Keratinocyte (primary cell): ENCODE data around the gene GABRB2. TPM values are rescaled to one million over a fixed set of nuclear protein-coding genes. Genes with fewer than 3 reads are reported as not detected.

ENCODE experiments used
- DNase-seq: peaks from one replicate; pipeline ENCODE4 v3.0.0-alpha.2; 2011; ENCODE audit warnings: low read depth, missing footprints, low spot score
- FAIRE-seq: peaks from 2 replicates; lab custom pipeline; 2011; peaks lifted over from hg19 to GRCh38; lab: Jason Lieb, UNC
- H2AFZ ChIP-seq: 2 replicates; pipeline ENCODE4 v1.6.0; 2012; ENCODE audit warnings: low read length, control low read depth, inconsistent platforms; ENCODE audit not compliant: control insufficient read depth
- H3K27ac ChIP-seq: 2 replicates; pipeline ENCODE4 v1.5.1; 2011; ENCODE audit warnings: low read length; ENCODE audit not compliant: control insufficient read depth, insufficient read depth
- H3K27me3 ChIP-seq: 3 replicates; pipeline ENCODE4 v1.6.0; 2011; ENCODE audit warnings: low read length; ENCODE audit not compliant: control insufficient read depth, insufficient read depth; ENCODE audit errors: extremely low read depth
- H3K36me3 ChIP-seq, 2 experiments: 2 replicates in 1 of 2; 3 replicates in 1 of 2; pipeline ENCODE4 v1.5.1; 2011; ENCODE audit warnings: low read length in 2 of 2, mild to moderate bottlenecking in 1 of 2; ENCODE audit not compliant: control insufficient read depth in 2 of 2, insufficient read depth in 2 of 2; ENCODE audit errors: extremely low read depth in 1 of 2
- H3K4me1 ChIP-seq: 3 replicates; pipeline ENCODE4 v1.5.1; 2011; ENCODE audit warnings: low read length; ENCODE audit not compliant: control insufficient read depth, insufficient read depth; ENCODE audit errors: extremely low read depth
- H3K4me2 ChIP-seq: 3 replicates; pipeline ENCODE4 v1.6.0; 2011; ENCODE audit warnings: low read depth, low read length; ENCODE audit not compliant: control insufficient read depth, insufficient read depth; ENCODE audit errors: extremely low read depth
- H3K4me3 ChIP-seq, 3 experiments: fragments of 200-600 bp in 1 of 3; sonication (generic) in 1 of 3; 2 replicates in 2 of 3; 3 replicates in 1 of 3; pipeline ENCODE4 v1.5.1; 2011 to 2016; ENCODE audit warnings: low read length in 3 of 3, mild to moderate bottlenecking in 3 of 3, control low read depth in 2 of 3, inconsistent platforms in 1 of 3, low read depth in 1 of 3, mixed read lengths in 1 of 3, mixed run types in 1 of 3, moderate library complexity in 1 of 3; ENCODE audit not compliant: control insufficient read depth in 2 of 3, insufficient read depth in 2 of 3; ENCODE audit errors: extremely low read depth in 1 of 3
- H3K79me2 ChIP-seq: 2 replicates; pipeline ENCODE4 v1.6.0; 2012; ENCODE audit warnings: low read length; ENCODE audit not compliant: control insufficient read depth, insufficient read depth
- H3K9ac ChIP-seq: 3 replicates; pipeline ENCODE4 v1.6.0; 2011; ENCODE audit warnings: low read length; ENCODE audit not compliant: control insufficient read depth, insufficient read depth; ENCODE audit errors: extremely low read depth
- H3K9me1 ChIP-seq: 3 replicates; pipeline ENCODE4 v1.6.0; 2011; ENCODE audit warnings: low read length; ENCODE audit not compliant: control insufficient read depth, insufficient read depth; ENCODE audit errors: extremely low read depth
- H3K9me3 ChIP-seq: 2 replicates; pipeline ENCODE4 v1.5.1; 2012; ENCODE audit warnings: low read depth, low read length; ENCODE audit not compliant: control insufficient read depth
- H4K20me1 ChIP-seq: 3 replicates; pipeline ENCODE4 v1.6.0; 2011; ENCODE audit warnings: low read length; ENCODE audit not compliant: control insufficient read depth, insufficient read depth; ENCODE audit errors: extremely low read depth
- CTCF ChIP-seq, 3 experiments: IDR thresholded peaks in 1 of 3; conservative IDR thresholded peaks in 1 of 3; optimal IDR thresholded peaks in 1 of 3; 2 replicates in 2 of 3; 3 replicates in 1 of 3; pipeline versions ENCODE3 to v1.5.1; 2011; ENCODE audit warnings: low read length in 3 of 3, mild to moderate bottlenecking in 3 of 3, moderate library complexity in 2 of 3, control low read depth in 1 of 3, inconsistent platforms in 1 of 3; ENCODE audit not compliant: insufficient read depth in 2 of 3; ENCODE audit errors: extremely low read depth in 1 of 3
- EZH2 ChIP-seq: IDR thresholded peaks from one replicate; pipeline ENCODE4 v1.6.1; 2012; ENCODE audit warnings: inconsistent platforms, mild to moderate bottlenecking, low read length, moderate library complexity
- dilution Hi-C: fragments of 300-500 bp; cut with MboI; formaldehyde crosslinking; loops from one replicate; pipeline ENCODE4 v1.7.0; 2020; ENCODE audit warnings: low sequenced_read_pairs; ENCODE audit not compliant: extremely low pct_ligation_motif_present
- polyA plus RNA-seq, 5 experiments: library from polyadenylated mRNA; depleted of rRNA in 3 of 5; stranded (reverse) in 3 of 5; stranded (forward) in 1 of 5; unstranded in 1 of 5; fragments of >200 nt; gene quantifications; 1 replicate in 1 of 5; 2 replicates in 3 of 5; 3 replicates in 1 of 5; pipeline versions ENCODE4 v1.2.1 to v1.2.3, GENCODE V29; 2011 to 2012; ENCODE audit warnings: missing spikeins in 2 of 5, low read depth in 1 of 5, low replicate concordance in 1 of 5

GABRB2 gene
- polyA plus RNA-seq, 1 donor (not counting 4 experiments of a cell fraction or from before 2014, with no cell fraction given), result not detected

GRCh38 chr5:161358446-161358845 is 188.1 kb downstream of the GABRB2 start:
- FAIRE-seq, result no peak
- no peaks in the 10 kb centered on the region for H3K27me3 ChIP-seq
- H3K79me2 ChIP-seq, result no peaks in the 10 kb centered on the region
- no peak overlapping the region for H3K4me2 ChIP-seq
- H3K4me3 ChIP-seq, result no peak overlapping the region
- H3K9me1 ChIP-seq, result no peaks in the 10 kb centered on the region
- no peak overlapping the region for H2AFZ ChIP-seq
- no peaks in the 10 kb centered on the region for H3K4me1 ChIP-seq
- H3K9ac ChIP-seq, result no peak overlapping the region
- no peaks in the 10 kb centered on the region for H3K36me3 ChIP-seq
- no peak overlapping the region for H3K27ac ChIP-seq
- H4K20me1 ChIP-seq, result no peaks in the 10 kb centered on the region
- TF ChIP-seq CTCF (optimal IDR thresholded peaks at IDR 0.05 in 1 of 3, IDR thresholded peaks at IDR 0.05 in 1 of 3, conservative IDR thresholded peaks at IDR 0.05 in 1 of 3; ENCODE audit: extremely low read depth in 1 of 3, insufficient read depth in 2 of 3, low read length in 3 of 3), result no peak
- TF ChIP-seq EZH2, result no peak
- H3K9me3 ChIP-seq, result no peaks in the 10 kb centered on the region
- DNase-seq, result no peak
- dilution Hi-C loops, result no loop called here

- H3K27ac ChIP-seq, result no peak overlapping the region
- no peak for TF ChIP-seq EZH2
- TF ChIP-seq CTCF (optimal IDR thresholded peaks at IDR 0.05 in 1 of 3, IDR thresholded peaks at IDR 0.05 in 1 of 3, conservative IDR thresholded peaks at IDR 0.05 in 1 of 3; ENCODE audit: extremely low read depth in 1 of 3, insufficient read depth in 2 of 3, low read length in 3 of 3), result no peak
- no peak overlapping the region for H3K4me2 ChIP-seq
- no peak for DNase-seq
- H2AFZ ChIP-seq, result no peak overlapping the region
- H3K9ac ChIP-seq, result no peak overlapping the region
- no peaks in the 10 kb centered on the region for H3K4me1 ChIP-seq
- no peaks in the 10 kb centered on the region for H3K36me3 ChIP-seq
- no peaks in the 10 kb centered on the region for H3K79me2 ChIP-seq
- H3K9me3 ChIP-seq, result no peaks in the 10 kb centered on the region
- no peaks in the 10 kb centered on the region for H3K9me1 ChIP-seq
- no peaks in the 10 kb centered on the region for H3K27me3 ChIP-seq
- FAIRE-seq, result no peak
- dilution Hi-C loops, result no loop called here
- no peaks in the 10 kb centered on the region for H4K20me1 ChIP-seq
- H3K4me3 ChIP-seq, result no peak overlapping the region
Measured at GRCh38 chr5:161344234-161344633, 202.3 kb downstream of the GABRB2 start.
